Ishikawa (cell line): ENCODE results near the gene SDK1.

ENCODE experiments used
- CEBPB ChIP-seq: IDR thresholded peaks from 2 replicates; pipeline ENCODE4 v1.6.1; 2012
- CREB1 ChIP-seq: IDR thresholded peaks from 2 replicates; pipeline ENCODE4 v1.6.1; 2012; ENCODE audit warnings: low read depth
- EGR1 ChIP-seq: IDR thresholded peaks from 2 replicates; pipeline ENCODE4 v1.6.1; 2012
- EP300 ChIP-seq: IDR thresholded peaks from 2 replicates; pipeline ENCODE4 v1.6.1; 2012; ENCODE audit warnings: borderline replicate concordance
- FOXM1 ChIP-seq: IDR thresholded peaks from 2 replicates; pipeline ENCODE4 v1.6.1; 2012; ENCODE audit warnings: low read depth, borderline replicate concordance
- NFIC ChIP-seq: IDR thresholded peaks from 2 replicates; pipeline ENCODE4 v1.6.1; 2012
- RAD21 ChIP-seq: IDR thresholded peaks from 2 replicates; pipeline ENCODE4 v1.6.1; 2012; ENCODE audit warnings: low read depth
- REST ChIP-seq: IDR thresholded peaks from 2 replicates; pipeline ENCODE4 v1.6.1; 2012; ENCODE audit warnings: low read depth, mild to moderate bottlenecking
- TAF1 ChIP-seq: IDR thresholded peaks from 2 replicates; pipeline ENCODE4 v1.6.1; 2012; ENCODE audit warnings: low read depth, mild to moderate bottlenecking
- TCF12 ChIP-seq: IDR thresholded peaks from 2 replicates; pipeline ENCODE4 v1.6.1; 2012; ENCODE audit warnings: low read depth
- TEAD4 ChIP-seq: IDR thresholded peaks from 2 replicates; pipeline ENCODE4 v1.6.1; 2012
- YY1 ChIP-seq: IDR thresholded peaks from 2 replicates; pipeline ENCODE4 v1.6.1; 2012; ENCODE audit warnings: low read depth
- ZBTB7A ChIP-seq: IDR thresholded peaks from 2 replicates; pipeline ENCODE4 v1.6.1; 2012; ENCODE audit warnings: low read depth
- TF ChIP-seq, protein P1 (sequence below): IDR thresholded peaks from 2 replicates; pipeline ENCODE4 v1.6.1; 2012
- TF ChIP-seq, protein P2 (sequence below): IDR thresholded peaks from 2 replicates; pipeline ENCODE4 v1.6.1; 2012

SDK1 gene

DNA sequence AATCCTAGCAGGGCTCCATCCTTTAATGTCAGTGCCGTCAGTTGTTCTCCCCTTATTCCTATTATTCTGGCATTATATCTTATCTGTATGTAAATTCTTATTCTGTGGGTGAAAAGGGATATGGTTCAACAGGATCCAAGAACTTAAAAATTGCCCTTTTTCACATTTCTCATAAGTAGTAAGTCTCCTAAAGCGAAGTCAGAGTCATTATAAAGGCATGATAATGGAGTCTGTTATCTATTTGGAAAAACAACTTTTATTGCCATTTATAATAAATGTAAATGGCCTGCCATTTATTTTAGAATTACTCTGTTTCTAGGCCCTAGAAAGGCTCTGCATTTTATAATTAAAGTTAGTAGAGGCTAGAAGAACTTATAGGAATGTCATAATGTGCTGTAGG, 31.3 kb downstream of the SDK1 start:
- TF ChIP-seq EP300 (no peak), YY1 (no peak), CREB1 (no peak), CEBPB (no peak), TEAD4 (no peak), EGR1 (no peak)
- TF ChIP-seq, protein P1, sequence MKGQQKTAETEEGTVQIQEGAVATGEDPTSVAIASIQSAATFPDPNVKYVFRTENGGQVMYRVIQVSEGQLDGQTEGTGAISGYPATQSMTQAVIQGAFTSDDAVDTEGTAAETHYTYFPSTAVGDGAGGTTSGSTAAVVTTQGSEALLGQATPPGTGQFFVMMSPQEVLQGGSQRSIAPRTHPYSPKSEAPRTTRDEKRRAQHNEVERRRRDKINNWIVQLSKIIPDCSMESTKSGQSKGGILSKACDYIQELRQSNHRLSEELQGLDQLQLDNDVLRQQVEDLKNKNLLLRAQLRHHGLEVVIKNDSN, result no peak

- TF ChIP-seq FOXM1 (no peak), CEBPB (no peak), EGR1 (no peak), RAD21 (no peak), NFIC (no peak), CREB1 (no peak), TCF12 (no peak), REST (no peak), TEAD4 (no peak), ZBTB7A (no peak), TAF1 (no peak), EP300 (no peak), YY1 (no peak)
- TF ChIP-seq, protein P1, result no peak
- TF ChIP-seq, protein P2, sequence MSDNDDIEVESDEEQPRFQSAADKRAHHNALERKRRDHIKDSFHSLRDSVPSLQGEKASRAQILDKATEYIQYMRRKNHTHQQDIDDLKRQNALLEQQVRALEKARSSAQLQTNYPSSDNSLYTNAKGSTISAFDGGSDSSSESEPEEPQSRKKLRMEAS, result no peak
These were observed 32.8 kb downstream of the SDK1 start for GRCh38 chr7:3333861-3334260.

DNA sequence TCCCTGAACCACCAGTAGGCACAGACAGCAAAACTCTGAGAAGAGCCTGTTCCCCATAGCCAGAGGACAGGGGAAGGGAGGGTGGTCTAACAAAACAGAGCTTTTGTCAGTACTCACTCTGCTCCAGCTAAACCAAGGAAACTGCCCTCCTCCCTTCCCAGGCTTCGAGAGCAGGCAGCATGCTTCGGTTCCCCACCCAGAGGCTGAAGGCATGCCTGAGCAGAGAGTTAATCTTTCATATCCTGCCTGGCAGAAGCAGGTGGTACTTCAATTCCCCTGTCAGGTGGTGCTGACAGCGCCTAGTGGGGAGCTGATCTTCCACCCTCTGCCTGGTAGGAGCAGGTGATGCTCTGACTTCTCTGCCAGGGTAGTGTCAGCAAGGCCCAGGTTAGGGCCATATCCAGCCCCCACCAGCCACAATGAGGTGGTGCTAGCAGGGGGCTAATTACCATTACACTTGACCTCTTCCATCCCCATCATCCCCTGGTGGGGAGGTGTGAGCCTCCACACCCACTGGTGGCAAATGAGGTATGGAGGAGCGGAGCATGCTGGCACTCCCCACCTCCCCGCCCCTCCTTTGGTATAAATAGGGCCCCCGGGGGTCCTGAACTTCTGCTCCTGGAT, 35.1 kb downstream of the SDK1 start:
- TF ChIP-seq REST (no peak), EP300 (no peak), RAD21 (no peak), CREB1 (no peak), TEAD4 (no peak), YY1 (no peak), CEBPB (no peak), TCF12 (no peak), NFIC (no peak), FOXM1 (no peak), TAF1 (no peak), EGR1 (no peak), ZBTB7A (no peak)
- TF ChIP-seq, protein P1, result no peak
- TF ChIP-seq, protein P2, result no peak

GRCh38 chr7:3338161-3338560, 37.1 kb downstream of the SDK1 start:
- no peak for TF ChIP-seq REST
